ENCODE measurements around the gene FUT7. TPM values are rescaled to one million over a fixed set of nuclear protein-coding genes. Genes with fewer than 3 reads are reported as not detected.
A peak's percentile ranks its signal among the peaks of the same experiment; 100 is the strongest.

The FUT7 gene
- total and polyA plus RNA-seq, 2 of the 13 experiments (the other 11 are each of a cell fraction or from before 2014, with no cell fraction given), result 0.05 TPM; not detected in 1

DNA sequence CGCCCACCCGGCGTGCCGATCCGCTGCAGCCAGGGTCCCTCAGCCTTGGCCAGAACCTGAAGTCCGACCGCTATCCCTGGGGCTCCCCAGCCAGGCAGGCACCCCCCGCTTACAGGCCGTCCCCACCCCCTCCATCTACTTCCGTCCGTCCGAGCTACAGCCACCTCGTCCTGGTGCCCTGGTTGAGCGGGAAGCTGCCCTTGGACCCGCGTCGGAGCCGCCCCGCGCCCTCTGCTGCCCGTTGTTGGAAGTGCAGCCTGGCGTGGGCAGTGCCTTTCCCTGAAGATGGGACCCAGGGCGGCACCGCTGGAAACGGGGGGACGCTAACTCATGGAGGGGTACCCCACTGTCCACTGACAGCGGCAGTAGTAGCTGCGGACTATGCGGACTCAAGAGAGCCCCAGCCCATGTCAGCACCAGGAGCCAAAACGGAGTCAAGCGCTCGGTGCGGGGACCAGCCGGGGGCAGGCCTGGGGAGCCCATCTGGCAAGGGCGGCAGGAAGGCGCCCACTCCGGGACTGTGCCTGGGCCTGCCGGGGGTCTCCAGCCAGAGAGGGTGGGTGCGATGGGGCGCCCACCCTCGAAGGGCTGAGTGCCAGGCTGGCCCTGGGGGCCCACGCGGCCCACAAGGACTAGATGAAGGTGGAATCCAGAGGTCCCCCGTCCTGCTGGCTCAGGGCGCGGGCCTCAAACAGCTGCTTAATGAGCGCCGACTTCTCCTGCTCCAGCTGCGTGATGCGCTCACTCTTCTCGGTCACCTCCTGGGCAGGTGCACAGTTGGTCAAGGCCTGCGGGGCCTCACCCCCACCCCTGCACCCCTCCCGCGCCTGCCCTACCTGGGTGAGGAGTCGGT lies 32.4 kb upstream of the FUT7 start (continued):
- TF ChIP-seq ZBTB1 (CRISPR knock-in tag; IDR thresholded peaks at IDR 0.05; ENCODE audit: borderline replicate concordance) (no peak), HOXD1 (CRISPR knock-in tag; IDR thresholded peaks at IDR 0.05) (no peak), ZNF607 (CRISPR knock-in tag; IDR thresholded peaks at IDR 0.05; ENCODE audit: borderline replicate concordance) (no peak), ZNF382 (CRISPR knock-in tag; IDR thresholded peaks at IDR 0.05; ENCODE audit: borderline replicate concordance) (no peak), ZNF224 (CRISPR knock-in tag; IDR thresholded peaks at IDR 0.05) (no peak), KDM4B (CRISPR knock-in tag; IDR thresholded peaks at IDR 0.05) (peak; percentile 41; the same call in 1 of the 2 replicates), RXRB (CRISPR knock-in tag; IDR thresholded peaks at IDR 0.05; ENCODE audit: borderline replicate concordance) (peak; percentile 31; the same call in 1 of the 2 replicates), CBX1 (IDR thresholded peaks at IDR 0.05; ENCODE audit: low read depth) (peak; percentile 62), XRCC5 (optimal IDR thresholded peaks at IDR 0.05; ENCODE audit: low read length) (peak; percentile 58), HDAC2 (CRISPR knock-in tag; IDR thresholded peaks at IDR 0.05) (peak; percentile 22; the same call in 1 of the 2 replicates), KLF16 (CRISPR knock-in tag; IDR thresholded peaks at IDR 0.05) (0 out of 4 replicates have a peak, but pooled peaks of 1 of the 2 experiments have one; percentile 26), MXD4 (CRISPR knock-in tag; IDR thresholded peaks at IDR 0.05) (peak; percentile 59; the same call in 1 of the 2 replicates), IKZF4 (CRISPR knock-in tag; IDR thresholded peaks at IDR 0.05; ENCODE audit: borderline replicate concordance, low read depth, not compliant biosample characterization) (no peak), ZNF775 (CRISPR knock-in tag; IDR thresholded peaks at IDR 0.05; ENCODE audit: borderline replicate concordance) (no peak), SIN3B (IDR thresholded peaks at IDR 0.05; ENCODE audit: low read length) (no peak), SOX13 (IDR thresholded peaks at IDR 0.05) (no peak), SOX13 (CRISPR knock-in tag; conservative IDR thresholded peaks at IDR 0.05 in 1 of 2, IDR thresholded peaks at IDR 0.05 in 1 of 2) (no peak), MYC (CRISPR knock-in tag; IDR thresholded peaks at IDR 0.05; ENCODE audit: borderline replicate concordance) (peak; percentile 46; the same call in 1 of the 2 replicates), SPEN (CRISPR knock-in tag; IDR thresholded peaks at IDR 0.05; ENCODE audit: low read depth) (0 out of 2 replicates have a peak, but pooled peaks have one; percentile 44), ZNF670 (CRISPR knock-in tag; IDR thresholded peaks at IDR 0.05; ENCODE audit: borderline replicate concordance) (no peak), CBFB (CRISPR knock-in tag; IDR thresholded peaks at IDR 0.05) (peak; percentile 60), SP4 (CRISPR knock-in tag; IDR thresholded peaks at IDR 0.05) (no peak), ZNF777 (CRISPR knock-in tag; IDR thresholded peaks at IDR 0.05) (peak; percentile 74), HOXA3 (CRISPR knock-in tag; IDR thresholded peaks at IDR 0.05) (peak; percentile 18; the same call in 1 of the 2 replicates)
- TF ChIP-seq, protein P1, sequence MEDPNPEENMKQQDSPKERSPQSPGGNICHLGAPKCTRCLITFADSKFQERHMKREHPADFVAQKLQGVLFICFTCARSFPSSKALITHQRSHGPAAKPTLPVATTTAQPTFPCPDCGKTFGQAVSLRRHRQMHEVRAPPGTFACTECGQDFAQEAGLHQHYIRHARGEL (CRISPR knock-in tag; IDR thresholded peaks at IDR 0.05), result 0 out of 2 replicates have a peak, but pooled peaks have one; percentile 33
- TF ChIP-seq, protein P2, sequence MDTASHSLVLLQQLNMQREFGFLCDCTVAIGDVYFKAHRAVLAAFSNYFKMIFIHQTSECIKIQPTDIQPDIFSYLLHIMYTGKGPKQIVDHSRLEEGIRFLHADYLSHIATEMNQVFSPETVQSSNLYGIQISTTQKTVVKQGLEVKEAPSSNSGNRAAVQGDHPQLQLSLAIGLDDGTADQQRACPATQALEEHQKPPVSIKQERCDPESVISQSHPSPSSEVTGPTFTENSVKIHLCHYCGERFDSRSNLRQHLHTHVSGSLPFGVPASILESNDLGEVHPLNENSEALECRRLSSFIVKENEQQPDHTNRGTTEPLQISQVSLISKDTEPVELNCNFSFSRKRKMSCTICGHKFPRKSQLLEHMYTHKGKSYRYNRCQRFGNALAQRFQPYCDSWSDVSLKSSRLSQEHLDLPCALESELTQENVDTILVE (CRISPR knock-in tag; IDR thresholded peaks at IDR 0.05), result 0 out of 2 replicates have a peak, but pooled peaks have one; percentile 32
- TF ChIP-seq, protein P3, sequence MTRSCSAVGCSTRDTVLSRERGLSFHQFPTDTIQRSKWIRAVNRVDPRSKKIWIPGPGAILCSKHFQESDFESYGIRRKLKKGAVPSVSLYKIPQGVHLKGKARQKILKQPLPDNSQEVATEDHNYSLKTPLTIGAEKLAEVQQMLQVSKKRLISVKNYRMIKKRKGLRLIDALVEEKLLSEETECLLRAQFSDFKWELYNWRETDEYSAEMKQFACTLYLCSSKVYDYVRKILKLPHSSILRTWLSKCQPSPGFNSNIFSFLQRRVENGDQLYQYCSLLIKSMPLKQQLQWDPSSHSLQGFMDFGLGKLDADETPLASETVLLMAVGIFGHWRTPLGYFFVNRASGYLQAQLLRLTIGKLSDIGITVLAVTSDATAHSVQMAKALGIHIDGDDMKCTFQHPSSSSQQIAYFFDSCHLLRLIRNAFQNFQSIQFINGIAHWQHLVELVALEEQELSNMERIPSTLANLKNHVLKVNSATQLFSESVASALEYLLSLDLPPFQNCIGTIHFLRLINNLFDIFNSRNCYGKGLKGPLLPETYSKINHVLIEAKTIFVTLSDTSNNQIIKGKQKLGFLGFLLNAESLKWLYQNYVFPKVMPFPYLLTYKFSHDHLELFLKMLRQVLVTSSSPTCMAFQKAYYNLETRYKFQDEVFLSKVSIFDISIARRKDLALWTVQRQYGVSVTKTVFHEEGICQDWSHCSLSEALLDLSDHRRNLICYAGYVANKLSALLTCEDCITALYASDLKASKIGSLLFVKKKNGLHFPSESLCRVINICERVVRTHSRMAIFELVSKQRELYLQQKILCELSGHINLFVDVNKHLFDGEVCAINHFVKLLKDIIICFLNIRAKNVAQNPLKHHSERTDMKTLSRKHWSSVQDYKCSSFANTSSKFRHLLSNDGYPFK (CRISPR knock-in tag; IDR thresholded peaks at IDR 0.05; ENCODE audit: borderline replicate concordance), result no peak
